HG02852 (cell line): Measurements from ENCODE around the gene MPHOSPH6.
"Not testable (repeated sequence)": the region's sequence is repeated elsewhere in the genome, so short reads cannot be mapped to it uniquely, and the experiment has no call there.

ENCODE experiments used
- ATAC-seq: cut with Tn5 transposase; IDR thresholded peaks from one replicate; pipeline ENCODE4 v1.9.1; 2021; ENCODE audit warnings: mild to moderate bottlenecking, moderate library complexity; ENCODE audit not compliant: unreplicated experiment

Gene MPHOSPH6

GRCh38 chr16:82124651-82125050 is 45.4 kb downstream of the MPHOSPH6 start:
- no peak for ATAC-seq

- no peak for ATAC-seq
Measured at GRCh38 chr16:82119405-82119804, 50.6 kb downstream of the MPHOSPH6 start.

- no peak for ATAC-seq
Measured at GRCh38 chr16:82118749-82119148, 51.3 kb downstream of the MPHOSPH6 start.

GRCh38 chr16:82116535-82116934 is 53.5 kb downstream of the MPHOSPH6 start:
- ATAC-seq, result no peak

GRCh38 chr16:82113741-82114140 is 56.3 kb downstream of the MPHOSPH6 start:
- no peak for ATAC-seq

GRCh38 chr16:82111944-82112343 is 58.1 kb downstream of the MPHOSPH6 start:
- no peak for ATAC-seq

- not testable (repeated sequence) for ATAC-seq
Measured at GRCh38 chr16:82109266-82109665, 60.8 kb downstream of the MPHOSPH6 start.

GRCh38 chr16:82108774-82109173 is 61.2 kb downstream of the MPHOSPH6 start:
- no peak for ATAC-seq

GRCh38 chr16:82108100-82108499 is 61.9 kb downstream of the MPHOSPH6 start:
- ATAC-seq, result no peak

GRCh38 chr16:82105107-82105506 is 64.9 kb downstream of the MPHOSPH6 start:
- ATAC-seq, result no peak
